Central memory CD8-positive, alpha-beta T cell (primary cell): ENCODE measurements around the gene CUL9.
"Not testable (repeated sequence)": the region's sequence is repeated elsewhere in the genome, so short reads cannot be mapped to it uniquely, and the experiment has no call there.

Experiments
- ATAC-seq: fragments of 150-1000 bp; cut with Tn5 transposase; replicated peaks from 2 replicates; pipeline ENCODE4 v1.10.0; 2022; ENCODE audit warnings: mild to moderate bottlenecking, moderate FRiP score, moderate number of reproducible peaks; ENCODE audit not compliant: poor library complexity, severe bottlenecking; ENCODE audit errors: extremely low read depth
- DNase-seq, 2 donors: peaks; one replicate each; pipeline ENCODE4 v3.0.0; 2021; ENCODE audit warnings: low spot score in 2 of 2
- H3K27ac Mint-ChIP-seq: one replicate; pipeline ENCODE4 v1.8.0; 2022; ENCODE audit warnings: low read depth, mild to moderate bottlenecking, moderate library complexity, mixed read lengths
- H3K27me3 Mint-ChIP-seq: one replicate; pipeline ENCODE4 v1.8.0; 2022; ENCODE audit warnings: mixed read lengths
- H3K36me3 Mint-ChIP-seq: one replicate; pipeline ENCODE4 v1.8.0; 2022; ENCODE audit warnings: mild to moderate bottlenecking, moderate library complexity, mixed read lengths; ENCODE audit not compliant: insufficient read depth
- H3K4me1 Mint-ChIP-seq: one replicate; pipeline ENCODE4 v1.8.0; 2022; ENCODE audit warnings: mixed read lengths
- H3K4me3 Mint-ChIP-seq: one replicate; pipeline ENCODE4 v1.8.0; 2022; ENCODE audit warnings: mild to moderate bottlenecking, moderate library complexity, mixed read lengths
- H3K9me3 Mint-ChIP-seq: one replicate; pipeline ENCODE4 v1.8.0; 2022; ENCODE audit warnings: mixed read lengths

CUL9 gene

DNA sequence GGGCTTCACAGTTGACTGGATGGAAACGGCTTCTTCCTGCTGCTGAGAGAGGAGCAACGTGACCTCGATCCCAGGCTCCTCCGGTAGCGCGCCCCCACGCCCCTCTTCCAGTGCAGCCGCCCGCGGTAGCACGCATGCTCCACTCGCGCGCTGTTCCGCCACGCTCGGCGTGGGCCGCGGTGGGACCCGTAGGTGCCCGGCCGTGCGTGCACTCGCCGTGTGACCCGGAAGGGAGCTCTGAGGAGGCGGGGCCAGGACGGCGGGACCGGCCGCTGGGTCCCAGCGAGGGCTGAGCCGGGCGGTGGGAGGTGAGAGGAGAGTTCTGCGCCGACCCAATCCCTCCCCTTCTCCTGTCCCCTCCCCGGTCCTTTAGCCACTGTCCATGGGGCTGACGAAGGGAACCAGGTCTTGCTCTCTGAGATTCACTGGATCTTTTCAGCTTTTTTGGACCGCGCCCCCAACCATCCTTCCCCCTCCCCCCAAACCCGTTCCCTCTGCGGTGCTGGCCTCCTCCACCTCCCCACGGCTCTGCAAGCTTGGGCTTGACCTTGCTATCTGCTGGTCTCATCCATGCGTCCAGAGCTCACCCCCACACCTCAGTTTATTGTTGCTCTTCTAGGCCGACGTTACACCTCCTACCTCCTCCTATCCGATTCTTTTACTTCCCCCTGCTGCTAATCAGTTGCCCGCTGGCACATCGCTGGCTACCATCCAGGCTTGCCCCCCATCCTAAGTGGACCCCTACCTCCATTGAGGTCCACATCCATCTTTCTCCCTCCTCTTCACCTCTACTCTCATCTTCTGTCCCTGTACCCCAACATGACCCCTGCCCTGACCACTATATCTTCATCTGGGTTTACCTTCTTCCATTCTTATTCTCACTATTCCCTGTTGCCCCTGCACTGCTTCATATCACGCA lies at the start of gene CUL9:
Gene CUL9 (plus strand): TSS at position 255 of the 919 bp plus-strand sequence. CDS start 2,115 bp downstream, outside the sequence.
- H3K4me3 Mint-ChIP-seq: peak within 1 kb of the TSS; percentile 88
- peaks cover 43% of the 10 kb centered on the region for H3K4me1 Mint-ChIP-seq
- H3K27me3 Mint-ChIP-seq: no peaks in the 10 kb centered on the region
- ATAC-seq: peak; percentile 96
- DNase-seq: peak; percentile 54 to 57
- H3K27ac Mint-ChIP-seq: peak within 1 kb of the TSS; percentile 80
- H3K36me3 Mint-ChIP-seq: peaks cover 22% of the 10 kb centered on the region
- no peaks in the 10 kb centered on the region for H3K9me3 Mint-ChIP-seq

DNA sequence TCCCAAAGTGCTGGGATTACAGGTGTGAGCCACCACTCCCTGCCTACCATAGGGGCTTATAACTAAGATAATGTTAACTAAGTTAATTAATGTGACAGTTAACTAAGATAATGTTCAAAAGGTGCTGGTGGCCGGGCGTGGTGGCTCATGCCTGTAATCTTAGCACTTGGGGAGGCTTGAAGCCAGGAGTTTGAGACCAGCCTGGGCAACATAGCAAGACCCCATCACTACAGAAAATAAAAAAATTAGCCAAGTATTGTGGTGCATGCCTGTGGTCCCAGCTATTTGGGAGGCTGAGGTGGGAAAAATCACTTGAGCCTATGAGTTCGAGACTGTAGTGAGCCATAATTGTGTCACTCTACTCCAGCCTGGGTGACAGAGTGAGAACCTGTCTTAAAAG lies 43.7 kb upstream of the CUL9 start:
- H3K27me3 Mint-ChIP-seq: no peaks in the 10 kb centered on the region
- no peaks in the 10 kb centered on the region for H3K36me3 Mint-ChIP-seq
- DNase-seq: no peak
- ATAC-seq: no peak
- no peak overlapping the region for H3K27ac Mint-ChIP-seq
- no peak overlapping the region for H3K4me3 Mint-ChIP-seq
- no peaks in the 10 kb centered on the region for H3K9me3 Mint-ChIP-seq
- H3K4me1 Mint-ChIP-seq: peaks cover 14% of the 10 kb centered on the region

DNA sequence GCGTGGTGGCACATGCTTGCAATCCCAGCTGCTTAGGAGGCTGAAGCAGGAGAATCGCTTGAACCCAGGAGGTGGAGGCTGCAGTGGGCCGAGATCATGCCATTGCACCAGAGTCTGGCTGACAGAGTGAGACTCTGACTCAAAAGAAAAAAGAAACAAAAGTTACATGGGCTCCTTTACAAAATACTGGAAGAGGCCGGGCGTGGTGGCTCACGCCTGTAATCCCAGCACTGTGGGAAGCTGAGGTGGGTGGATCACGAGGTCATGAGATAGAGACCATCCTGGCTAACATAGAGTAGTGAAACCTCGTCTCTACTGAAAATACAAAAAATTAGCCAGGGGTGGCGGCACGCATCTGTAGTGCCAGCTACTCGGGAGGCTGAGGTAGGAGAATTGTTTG lies 42.0 kb upstream of the CUL9 start:
- not testable (repeated sequence) for ATAC-seq, H3K4me3 Mint-ChIP-seq, H3K27me3 Mint-ChIP-seq, H3K36me3 Mint-ChIP-seq, H3K9me3 Mint-ChIP-seq, H3K27ac Mint-ChIP-seq, DNase-seq
- H3K4me1 Mint-ChIP-seq: peaks cover 23% of the 10 kb centered on the region

DNA sequence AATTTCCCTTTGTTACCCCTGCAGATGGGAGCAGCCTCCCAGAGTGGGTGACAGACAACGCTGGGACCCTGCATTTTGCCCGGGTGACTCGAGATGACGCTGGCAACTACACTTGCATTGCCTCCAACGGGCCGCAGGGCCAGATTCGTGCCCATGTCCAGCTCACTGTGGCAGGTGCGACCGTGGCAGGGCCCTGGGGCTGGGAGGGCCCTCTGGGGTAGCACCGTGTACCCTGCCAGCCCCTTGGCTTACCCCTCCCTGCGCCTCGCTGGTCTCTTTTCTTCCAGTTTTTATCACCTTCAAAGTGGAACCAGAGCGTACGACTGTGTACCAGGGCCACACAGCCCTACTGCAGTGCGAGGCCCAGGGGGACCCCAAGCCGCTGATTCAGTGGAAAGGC lies 40.4 kb upstream of the CUL9 start:
- H3K27me3 Mint-ChIP-seq: no peaks in the 10 kb centered on the region
- H3K9me3 Mint-ChIP-seq: no peaks in the 10 kb centered on the region
- DNase-seq (no peak), ATAC-seq (no peak)
- H3K36me3 Mint-ChIP-seq: no peaks in the 10 kb centered on the region
- peaks cover 23% of the 10 kb centered on the region for H3K4me1 Mint-ChIP-seq
- peak overlapping the region; percentile 82 for H3K4me3 Mint-ChIP-seq
- H3K27ac Mint-ChIP-seq: peak overlapping the region; percentile 93

DNA sequence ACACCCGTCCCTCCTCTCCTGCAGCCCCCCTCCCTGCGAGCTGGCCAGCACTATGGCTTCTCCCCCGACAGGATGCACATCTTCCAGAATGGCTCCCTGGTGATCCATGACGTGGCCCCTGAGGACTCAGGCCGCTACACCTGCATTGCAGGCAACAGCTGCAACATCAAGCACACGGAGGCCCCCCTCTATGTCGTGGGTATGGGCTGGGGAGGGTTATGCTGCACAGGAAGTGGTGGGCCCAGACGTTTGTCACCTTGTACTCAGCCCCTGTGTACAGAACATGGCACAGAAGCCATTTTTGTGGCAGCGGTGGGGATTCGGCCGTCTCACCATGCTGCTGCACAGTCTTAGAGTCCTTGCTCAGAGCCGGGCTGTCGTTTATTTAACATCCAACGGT lies 39.9 kb upstream of the CUL9 start:
- Mint-ChIP-seq H3K27ac (peak overlapping the region; percentile 93), H3K27me3 (no peaks in the 10 kb centered on the region), H3K36me3 (no peaks in the 10 kb centered on the region), H3K9me3 (no peaks in the 10 kb centered on the region), H3K4me1 (peaks cover 23% of the 10 kb centered on the region), H3K4me3 (peak overlapping the region; percentile 82)
- DNase-seq (peak; percentile 24 to 57), ATAC-seq (peak; percentile 96)

DNA sequence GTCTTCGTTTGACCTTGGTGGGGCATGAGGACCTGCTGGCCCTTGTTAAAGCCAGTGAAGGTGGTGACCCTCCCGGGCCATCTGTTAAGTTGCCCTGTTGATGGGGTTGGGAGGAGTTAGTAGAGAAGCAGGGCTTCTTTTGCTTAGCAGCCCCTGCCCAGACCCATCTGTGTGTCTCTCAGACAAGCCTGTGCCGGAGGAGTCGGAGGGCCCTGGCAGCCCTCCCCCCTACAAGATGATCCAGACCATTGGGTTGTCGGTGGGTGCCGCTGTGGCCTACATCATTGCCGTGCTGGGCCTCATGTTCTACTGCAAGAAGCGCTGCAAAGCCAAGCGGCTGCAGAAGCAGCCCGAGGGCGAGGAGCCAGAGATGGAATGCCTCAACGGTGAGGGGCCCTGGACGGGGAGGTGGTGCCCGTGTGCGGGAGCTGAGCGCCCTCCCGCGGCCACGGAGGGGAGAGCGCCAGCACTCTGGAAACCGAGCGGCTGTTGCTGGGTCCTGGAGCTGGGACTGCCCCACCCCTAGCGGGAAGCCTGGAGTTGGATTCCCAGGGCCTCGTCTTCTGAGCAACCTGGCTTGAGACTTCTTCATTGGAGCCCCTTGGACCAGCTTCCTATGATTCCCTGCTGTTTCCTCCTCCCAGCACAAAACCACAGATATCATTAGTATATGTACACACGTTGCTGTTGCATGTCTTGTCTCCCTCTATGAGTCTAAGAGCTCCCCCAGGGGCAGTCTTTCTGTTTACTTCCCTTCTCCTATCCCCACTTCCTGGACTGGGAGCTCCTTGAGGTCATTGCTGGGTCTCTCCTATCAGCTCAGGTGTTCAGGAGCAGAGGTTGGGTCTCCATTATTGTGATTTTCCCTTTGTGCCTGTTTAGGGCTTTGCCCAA lies 38.5 kb upstream of the CUL9 start:
- Mint-ChIP-seq H3K4me1 (peaks cover 23% of the 10 kb centered on the region), H3K4me3 (peak overlapping the region; percentile 82), H3K9me3 (no peaks in the 10 kb centered on the region), H3K27me3 (no peaks in the 10 kb centered on the region), H3K36me3 (no peaks in the 10 kb centered on the region), H3K27ac (peak overlapping the region; percentile 93)
- peak; percentile 64 to 71 for DNase-seq
- ATAC-seq: peak; percentile 72

DNA sequence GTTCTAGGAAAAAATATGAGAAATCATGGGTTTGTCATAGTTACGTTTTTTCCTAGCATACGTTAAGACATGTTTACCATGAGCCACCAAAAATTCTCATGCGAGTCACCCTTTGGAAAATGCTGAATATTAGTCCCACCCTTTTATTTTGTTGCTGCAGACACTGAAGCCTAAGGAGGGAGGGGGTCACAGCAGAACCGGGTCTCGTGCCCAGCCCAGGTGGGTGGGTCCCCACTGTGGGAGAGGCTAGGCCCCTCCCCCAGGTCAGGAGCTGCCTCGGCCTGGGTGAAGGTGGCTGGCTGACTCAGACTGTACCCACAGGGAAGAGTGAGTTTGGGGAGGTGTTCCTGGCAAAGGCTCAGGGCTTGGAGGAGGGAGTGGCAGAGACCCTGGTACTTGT lies 37.1 kb upstream of the CUL9 start:
- no peak overlapping the region for H3K4me3 Mint-ChIP-seq
- no peaks in the 10 kb centered on the region for H3K36me3 Mint-ChIP-seq
- DNase-seq (no peak), ATAC-seq (no peak)
- H3K27me3 Mint-ChIP-seq: no peaks in the 10 kb centered on the region
- H3K27ac Mint-ChIP-seq: no peak overlapping the region
- H3K9me3 Mint-ChIP-seq: no peaks in the 10 kb centered on the region
- peaks cover 23% of the 10 kb centered on the region for H3K4me1 Mint-ChIP-seq

DNA sequence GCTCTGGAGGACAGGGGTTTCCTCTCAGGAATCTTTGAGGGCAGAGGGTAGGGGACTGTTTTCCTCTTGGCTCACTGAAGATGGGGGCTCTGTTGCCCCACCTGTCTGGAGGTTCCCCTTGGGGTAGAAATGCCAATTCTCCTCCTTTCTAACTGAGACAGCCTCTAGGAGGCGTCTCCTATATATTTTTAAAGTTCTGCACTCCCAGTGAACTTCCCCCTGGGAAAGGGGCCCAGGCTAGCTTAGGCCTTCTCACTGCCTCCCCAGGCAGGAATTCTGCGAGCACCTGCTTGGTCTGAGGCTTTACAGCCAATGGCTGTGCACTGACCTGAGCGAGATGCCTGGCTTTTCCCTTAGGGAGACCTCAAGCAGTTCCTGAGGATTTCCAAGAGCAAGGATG lies 35.7 kb upstream of the CUL9 start:
- Mint-ChIP-seq H3K36me3 (no peaks in the 10 kb centered on the region), H3K4me1 (peaks cover 23% of the 10 kb centered on the region), H3K9me3 (no peaks in the 10 kb centered on the region), H3K27ac (no peak overlapping the region), H3K4me3 (no peak overlapping the region), H3K27me3 (no peaks in the 10 kb centered on the region)
- DNase-seq (no peak), ATAC-seq (no peak)

DNA sequence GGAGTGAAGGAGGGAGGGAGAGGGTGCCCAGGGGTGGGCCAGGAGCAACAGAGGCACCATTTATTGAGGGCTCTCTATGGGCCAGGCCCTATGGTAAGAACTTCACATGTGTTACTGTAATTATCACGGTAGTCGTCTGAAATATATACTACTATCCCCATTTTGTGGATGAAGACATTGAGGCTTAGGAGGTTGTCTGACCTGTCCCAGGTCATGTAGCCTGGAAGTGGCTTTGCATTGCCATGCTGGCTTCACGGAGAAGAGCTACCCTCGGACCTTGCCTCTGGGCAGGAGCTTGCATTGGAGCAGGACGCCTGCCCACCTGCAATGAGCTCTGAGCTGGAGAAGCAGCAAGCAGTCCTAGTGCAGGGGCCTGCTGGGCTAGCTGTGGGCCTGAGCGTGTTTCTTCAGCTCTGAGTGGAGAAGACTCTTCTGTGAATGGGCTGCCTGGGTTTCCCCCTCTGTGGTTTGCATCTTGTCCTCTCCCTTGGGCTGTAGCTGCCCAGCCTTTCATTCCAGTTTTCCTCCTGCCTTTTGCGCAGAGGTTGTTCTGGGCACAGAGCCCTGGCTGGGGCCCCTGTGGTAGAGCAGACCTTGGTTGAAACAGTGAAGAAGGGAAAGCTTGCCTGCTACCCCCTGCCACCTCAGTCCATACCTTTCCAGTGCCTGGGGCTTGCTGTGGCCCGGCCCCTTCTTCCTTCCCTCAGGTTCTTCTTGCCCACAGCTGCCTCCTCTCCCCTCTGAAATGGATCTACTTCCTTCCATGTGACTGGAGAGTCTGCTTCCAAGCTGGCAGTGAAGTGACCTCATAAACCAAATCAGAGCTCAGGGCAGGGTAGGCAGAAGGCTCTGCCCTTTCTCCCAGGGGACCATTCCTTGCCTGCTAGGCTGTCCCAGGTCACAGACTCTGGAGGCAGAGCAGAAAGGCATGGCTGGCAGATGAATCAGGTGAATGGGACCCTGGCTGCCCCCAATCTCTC lies 35.0 kb upstream of the CUL9 start:
- H3K27ac Mint-ChIP-seq: no peak overlapping the region

DNA sequence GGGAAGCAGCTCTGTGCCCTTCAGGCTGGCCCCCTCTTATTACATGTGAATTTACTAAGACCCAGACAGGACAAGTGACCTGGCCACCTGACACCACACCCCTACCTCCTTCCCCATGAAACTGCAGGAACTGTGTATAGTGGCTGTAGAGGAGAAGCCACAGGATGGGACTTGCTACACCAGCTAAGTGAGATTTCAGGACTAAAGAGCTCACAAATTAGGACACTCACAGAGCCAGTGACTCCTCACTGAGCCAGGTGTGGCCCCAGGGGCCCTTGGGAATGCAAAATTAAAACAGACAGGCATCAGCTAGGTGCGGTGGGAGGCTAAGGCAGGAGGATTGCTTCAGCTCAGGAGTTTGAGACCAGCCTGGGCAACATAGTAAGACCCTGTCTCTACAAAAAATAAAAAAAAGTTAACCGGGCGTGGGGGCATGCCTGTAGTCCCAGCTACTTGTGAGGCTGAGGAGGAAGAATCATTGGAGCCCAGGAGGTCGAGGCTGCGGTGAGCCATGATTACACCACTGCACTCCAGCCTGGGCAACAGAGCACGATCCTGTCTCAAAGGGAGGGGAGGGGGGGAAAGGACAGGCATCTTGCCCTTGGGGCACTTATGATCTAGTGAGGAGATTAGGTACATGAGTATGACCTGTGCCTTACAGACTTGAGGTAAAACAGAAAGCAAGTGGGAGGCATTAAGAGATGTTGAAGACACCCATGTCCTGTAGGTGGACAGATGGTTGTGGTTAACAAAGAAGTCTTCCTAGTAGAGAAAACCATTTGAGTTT lies 34.1 kb upstream of the CUL9 start:
- Mint-ChIP-seq H3K4me3 (no peak overlapping the region), H3K9me3 (no peaks in the 10 kb centered on the region), H3K4me1 (peaks cover 12% of the 10 kb centered on the region), H3K27me3 (no peaks in the 10 kb centered on the region), H3K27ac (peak overlapping the region; percentile 29), H3K36me3 (no peaks in the 10 kb centered on the region)
- DNase-seq: no peak
- ATAC-seq: no peak

More for the DNA sequence above, 35.0 kb upstream of the CUL9 start:
- no peak overlapping the region for H3K4me3 Mint-ChIP-seq
- no peaks in the 10 kb centered on the region for H3K27me3 Mint-ChIP-seq
- H3K4me1 Mint-ChIP-seq: peaks cover 20% of the 10 kb centered on the region
- H3K36me3 Mint-ChIP-seq: no peaks in the 10 kb centered on the region
- ATAC-seq (no peak), DNase-seq (no peak)
- no peaks in the 10 kb centered on the region for H3K9me3 Mint-ChIP-seq

DNA sequence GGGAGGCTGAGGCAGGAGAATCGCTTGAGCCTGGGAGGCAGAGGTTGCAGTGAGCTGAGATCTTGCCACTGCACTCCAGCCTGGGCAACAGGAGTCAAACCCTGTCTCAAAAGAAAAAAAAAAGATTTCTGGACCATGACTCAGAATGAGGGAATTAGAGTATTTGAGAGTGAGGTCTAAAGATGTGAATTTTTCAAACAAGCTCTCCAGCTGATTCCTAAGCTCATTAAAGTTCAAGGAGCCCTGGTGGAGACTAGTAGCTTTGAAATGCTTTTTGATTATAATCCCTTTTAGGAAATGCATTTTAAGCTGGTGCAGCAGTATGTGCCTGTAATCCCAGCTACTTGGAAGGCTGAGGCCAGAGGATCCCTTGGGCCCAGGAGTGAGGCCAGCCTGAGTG lies 32.7 kb upstream of the CUL9 start:
- Mint-ChIP-seq H3K4me1 (no peaks in the 10 kb centered on the region), H3K27me3 (no peaks in the 10 kb centered on the region), H3K9me3 (no peaks in the 10 kb centered on the region), H3K4me3 (no peak overlapping the region), H3K36me3 (no peaks in the 10 kb centered on the region), H3K27ac (no peak overlapping the region)
- ATAC-seq (no peak), DNase-seq (no peak)
